K562 treated with DMSO at 1 percent for 4 hours (cell line): ENCODE data around the gene BTN3A1. TPM values are rescaled to one million over a fixed set of nuclear protein-coding genes. Genes with fewer than 3 reads are reported as not detected.

Experiments used
- total RNA-seq: library from RNA; unstranded; fragments of 300-600 nt; gene quantifications from 2 replicates; pipeline ENCODE4 v1.2.3, GENCODE V29; 2022; ENCODE audit not compliant: insufficient read depth

Gene BTN3A1
- total RNA-seq = 4.0 and 5.4 TPM in 2 replicates

DNA sequence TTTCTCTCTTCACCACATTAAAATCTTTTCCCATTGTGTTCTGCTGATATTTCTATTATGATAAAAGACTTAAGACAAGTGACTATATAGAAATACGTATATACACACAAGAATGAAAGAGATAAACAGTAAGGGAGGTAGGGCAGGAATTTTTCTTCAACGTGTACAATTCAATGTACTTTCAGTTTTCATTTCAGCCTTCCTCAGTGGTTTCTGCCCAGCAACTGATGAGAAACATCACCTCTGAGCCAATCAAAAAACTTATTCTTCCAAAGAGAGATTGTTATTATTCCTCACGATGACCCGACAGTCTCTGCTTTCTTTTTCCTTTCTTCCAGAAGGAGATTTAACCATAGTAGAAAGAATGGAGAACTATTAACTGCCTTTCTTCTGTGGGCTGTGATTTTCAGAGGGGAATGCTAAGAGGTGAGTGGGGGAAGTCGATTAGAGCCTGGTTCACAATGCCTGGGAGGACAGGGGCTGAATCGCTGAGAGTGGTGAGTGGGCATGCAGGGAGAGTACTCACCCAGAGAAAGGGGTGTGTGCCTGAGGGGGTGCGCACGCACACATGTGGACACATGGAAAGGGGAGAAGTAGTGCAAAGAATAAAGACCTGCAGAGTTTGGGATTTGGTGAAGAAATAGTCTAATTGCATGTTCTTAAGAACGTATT is at the start of gene BTN3A1:
BTN3A1 (plus strand) TSS at position 289 of the 672 bp plus-strand sequence. CDS start 3,289 bp downstream, outside the sequence.

DNA sequence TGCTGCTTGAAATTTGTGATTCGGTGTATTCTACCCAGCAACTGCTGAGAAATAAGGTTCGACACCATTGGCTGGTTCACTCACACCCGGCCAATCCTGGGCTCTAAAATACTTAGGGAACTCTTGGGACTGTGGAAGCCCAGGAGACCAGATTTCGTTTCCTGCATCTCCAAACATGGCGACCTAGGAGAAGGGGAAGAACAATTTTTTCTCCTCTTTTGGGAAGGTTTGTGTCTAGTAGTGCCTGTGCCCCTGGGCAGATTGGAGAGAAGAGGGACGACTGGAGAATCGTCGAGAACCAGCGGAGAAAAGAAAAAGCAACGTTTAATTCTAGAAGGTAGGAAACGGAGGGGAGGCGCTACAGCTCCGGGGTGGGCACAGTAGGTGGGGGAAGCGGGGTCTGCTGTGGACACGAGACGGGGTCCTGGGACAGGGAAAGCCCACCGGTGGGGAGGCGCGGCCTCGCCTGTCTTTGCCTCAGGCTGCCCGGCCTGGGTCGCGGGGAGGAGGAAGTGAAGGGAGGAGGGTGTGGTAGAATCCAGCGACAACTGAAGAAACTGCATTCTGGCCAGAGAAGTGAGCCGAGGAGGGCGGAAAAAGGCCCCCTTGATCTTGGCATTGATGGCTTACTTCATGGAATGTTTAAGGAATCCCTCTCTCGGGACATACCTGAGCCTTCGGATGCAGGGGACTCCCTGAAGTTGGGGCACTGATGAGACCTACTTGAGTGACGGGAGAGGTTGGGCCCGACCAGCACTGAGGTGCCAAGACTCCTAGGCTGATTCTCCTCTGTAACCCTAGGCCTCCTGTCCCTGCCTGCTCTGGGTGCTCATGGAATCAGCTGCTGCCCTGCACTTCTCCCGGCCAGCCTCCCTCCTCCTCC is 56.0 kb downstream of the BTN3A1 start, which contains the start of gene BTN2A1:
BTN2A1 (plus strand) TSS at position 150 of the 883 bp plus-strand sequence; CDS start at position 832, 682 bp downstream.

Other genes starting within 250 kb of the BTN3A1 start
- gene BTN3A2, start 37.1 kb upstream of the BTN3A1 start, total RNA-seq = 4.2 and 6.6 TPM in 2 replicates
- 8.8 and 10.5 TPM in 2 replicates for gene BTN2A2, start 19.2 kb upstream of the BTN3A1 start, total RNA-seq
- gene BTN3A3, start 38.2 kb downstream of the BTN3A1 start, total RNA-seq = 3.0 TPM in 2 replicates
- gene BTN2A1, start 55.7 kb downstream of the BTN3A1 start, total RNA-seq = 10.8 and 11.1 TPM in 2 replicates
- gene BTN1A1, start 98.0 kb downstream of the BTN3A1 start, total RNA-seq = not detected in 2 replicates
- gene HMGN4, start 136.1 kb downstream of the BTN3A1 start, total RNA-seq = 65.9 and 72.4 TPM in 2 replicates
- 35.7 and 38.5 TPM in 2 replicates for gene ABT1, start 194.7 kb downstream of the BTN3A1 start, total RNA-seq